Stimulated activated CD8-positive, alpha-beta memory T cell treated with anti-CD3 and anti-CD28 coated beads, Interleukin-4, amount 100 ng/mL, for 24 hours (primary cell): ENCODE measurements around the gene PPP1R13L.

Experiments used
- DNase-seq: peaks from one replicate; pipeline ENCODE4 v3.0.0-alpha.2; 2020; ENCODE audit warnings: low read depth

Gene PPP1R13L

GRCh38 chr19:45406226-45407090 lies 1.6 kb upstream of the PPP1R13L start, which contains the start of gene POLR1G:
POLR1G (plus strand) TSS chr19:45406644; CDS start chr19:45406697, 53 bp downstream.
- DNase-seq: peak; percentile 71

GRCh38 chr19:45405435-45406225 lies 761 bp upstream of the PPP1R13L start:
- peak; percentile 74 for DNase-seq

GRCh38 chr19:45403781-45404556 lies 900 bp downstream of the PPP1R13L start:
- DNase-seq: peak; percentile 48

- DNase-seq: no peak
Measured at GRCh38 chr19:45403272-45403671, 1.6 kb downstream of the PPP1R13L start.

- no peak for DNase-seq
Measured at GRCh38 chr19:45402298-45403061, 2.4 kb downstream of the PPP1R13L start.

GRCh38 chr19:45401815-45402214 lies 3.1 kb downstream of the PPP1R13L start:
- no peak for DNase-seq

- DNase-seq: no peak
Measured at GRCh38 chr19:45400192-45400591, 4.7 kb downstream of the PPP1R13L start.

- no peak for DNase-seq
Measured at GRCh38 chr19:45395821-45396617, 8.8 kb downstream of the PPP1R13L start.

- no peak for DNase-seq
Measured at GRCh38 chr19:45391871-45392665, 12.8 kb downstream of the PPP1R13L start.

GRCh38 chr19:45391346-45391745 lies 13.5 kb downstream of the PPP1R13L start:
- no peak for DNase-seq

- no peak for DNase-seq
Measured at GRCh38 chr19:45385392-45386221, 19.3 kb downstream of the PPP1R13L start.

GRCh38 chr19:45382426-45382825 lies 22.4 kb downstream of the PPP1R13L start:
- no peak for DNase-seq

- no peak for DNase-seq
Measured at GRCh38 chr19:45380107-45380506, 24.8 kb downstream of the PPP1R13L start.

- DNase-seq: no peak
Measured at GRCh38 chr19:45376045-45376724, 28.7 kb downstream of the PPP1R13L start.

GRCh38 chr19:45370410-45371204 lies 34.3 kb downstream of the PPP1R13L start, which contains the start of gene ERCC2:
ERCC2 (minus strand) TSS chr19:45370573; CDS start chr19:45370540, 33 bp downstream.
- peak; percentile 98 for DNase-seq

- no peak for DNase-seq
Measured at GRCh38 chr19:45368737-45369340, 36.0 kb downstream of the PPP1R13L start.

- DNase-seq: no peak
Measured at GRCh38 chr19:45368127-45368526, 36.7 kb downstream of the PPP1R13L start.
